ENCODE results near the gene AOC2.
"Not testable (repeated sequence)": the region's sequence is repeated elsewhere in the genome, so short reads cannot be mapped to it uniquely, and the experiment has no call there.

AOC2 gene

GRCh38 chr17:42877037-42877436 lies 32.7 kb downstream of the AOC2 start:
- no peak for DNase-seq (ENCODE audit: low spot score)
- in situ Hi-C loops (cut with MboI; ENCODE audit: low sequenced_read_pairs, unreplicated experiment) = no loop called here
- TF ChIP-seq, protein P1, sequence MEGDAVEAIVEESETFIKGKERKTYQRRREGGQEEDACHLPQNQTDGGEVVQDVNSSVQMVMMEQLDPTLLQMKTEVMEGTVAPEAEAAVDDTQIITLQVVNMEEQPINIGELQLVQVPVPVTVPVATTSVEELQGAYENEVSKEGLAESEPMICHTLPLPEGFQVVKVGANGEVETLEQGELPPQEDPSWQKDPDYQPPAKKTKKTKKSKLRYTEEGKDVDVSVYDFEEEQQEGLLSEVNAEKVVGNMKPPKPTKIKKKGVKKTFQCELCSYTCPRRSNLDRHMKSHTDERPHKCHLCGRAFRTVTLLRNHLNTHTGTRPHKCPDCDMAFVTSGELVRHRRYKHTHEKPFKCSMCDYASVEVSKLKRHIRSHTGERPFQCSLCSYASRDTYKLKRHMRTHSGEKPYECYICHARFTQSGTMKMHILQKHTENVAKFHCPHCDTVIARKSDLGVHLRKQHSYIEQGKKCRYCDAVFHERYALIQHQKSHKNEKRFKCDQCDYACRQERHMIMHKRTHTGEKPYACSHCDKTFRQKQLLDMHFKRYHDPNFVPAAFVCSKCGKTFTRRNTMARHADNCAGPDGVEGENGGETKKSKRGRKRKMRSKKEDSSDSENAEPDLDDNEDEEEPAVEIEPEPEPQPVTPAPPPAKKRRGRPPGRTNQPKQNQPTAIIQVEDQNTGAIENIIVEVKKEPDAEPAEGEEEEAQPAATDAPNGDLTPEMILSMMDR (IDR thresholded peaks at IDR 0.05; ENCODE audit: borderline replicate concordance, control extremely low read depth, extremely low read depth, insufficient read depth, missing control alignments) = no peak

GRCh38 chr17:42878123-42878880 lies 33.9 kb downstream of the AOC2 start:
- in situ Hi-C loops (cut with MboI; ENCODE audit: low sequenced_read_pairs, unreplicated experiment) = no loop called here
- DNase-seq (ENCODE audit: low spot score) = no peak
- TF ChIP-seq, protein P1 (IDR thresholded peaks at IDR 0.05; ENCODE audit: borderline replicate concordance, control extremely low read depth, extremely low read depth, insufficient read depth, missing control alignments) = no peak

- no peak for DNase-seq (ENCODE audit: low spot score)
- in situ Hi-C loops (cut with MboI; ENCODE audit: low sequenced_read_pairs, unreplicated experiment) = no loop called here
- TF ChIP-seq, protein P1 (IDR thresholded peaks at IDR 0.05; ENCODE audit: borderline replicate concordance, control extremely low read depth, extremely low read depth, insufficient read depth, missing control alignments) = no peak
These were observed 34.7 kb downstream of the AOC2 start for GRCh38 chr17:42878924-42879595.

- in situ Hi-C loops (cut with MboI; ENCODE audit: low sequenced_read_pairs, unreplicated experiment) = no loop called here
- DNase-seq (ENCODE audit: low spot score) = no peak
- TF ChIP-seq, protein P1 (IDR thresholded peaks at IDR 0.05; ENCODE audit: borderline replicate concordance, control extremely low read depth, extremely low read depth, insufficient read depth, missing control alignments) = no peak
These were observed 35.2 kb downstream of the AOC2 start for GRCh38 chr17:42879596-42879985.

DNA sequence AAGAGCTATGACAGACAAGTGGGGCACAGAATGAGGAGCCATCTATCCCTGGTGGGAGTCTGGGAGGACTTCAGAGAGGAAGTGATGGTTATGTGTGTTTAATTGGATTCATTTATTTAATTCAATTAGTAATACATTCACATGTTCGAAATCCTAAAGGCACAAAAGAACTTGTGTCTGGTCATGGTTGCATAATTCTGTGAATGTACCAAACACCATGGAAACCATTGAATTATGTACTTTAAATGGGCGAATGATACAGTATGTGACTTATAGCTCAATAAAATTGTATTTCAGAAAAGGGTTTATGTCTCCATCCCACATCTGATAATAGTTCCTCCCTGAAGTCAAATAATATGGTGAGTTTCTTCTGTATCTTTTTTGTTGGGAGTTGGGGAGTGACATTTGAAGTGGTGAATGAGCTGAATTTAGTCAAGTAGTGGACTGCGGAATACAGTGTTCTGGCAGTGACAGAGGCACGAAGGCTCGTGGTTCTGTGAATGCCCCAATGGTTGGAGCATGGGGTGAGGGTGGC lies 36.5 kb downstream of the AOC2 start:
- TF ChIP-seq, protein P1 (IDR thresholded peaks at IDR 0.05; ENCODE audit: borderline replicate concordance, control extremely low read depth, extremely low read depth, insufficient read depth, missing control alignments) = no peak
- in situ Hi-C loops (cut with MboI; ENCODE audit: low sequenced_read_pairs, unreplicated experiment) = no loop called here
- no peak for DNase-seq (ENCODE audit: low spot score)

DNA sequence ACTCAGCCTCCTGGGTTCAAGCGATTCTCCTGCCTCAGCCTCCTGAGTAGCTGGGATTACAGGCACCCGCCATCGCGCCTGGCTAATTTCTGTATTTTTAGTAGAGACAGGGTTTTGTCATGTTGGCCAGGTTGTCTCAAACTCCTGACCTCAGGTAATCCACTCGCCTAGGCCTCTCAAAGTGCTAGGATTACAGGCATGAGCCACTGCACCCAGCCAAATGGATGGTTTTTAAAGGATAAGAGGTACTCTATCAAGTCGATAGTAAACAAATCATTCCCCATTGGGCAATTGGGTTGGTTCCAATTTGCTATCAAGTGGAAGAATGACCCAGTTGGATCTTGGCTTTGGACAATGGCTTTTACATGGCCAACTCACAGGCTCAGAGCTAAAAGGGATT lies 37.3 kb downstream of the AOC2 start:
- DNase-seq (ENCODE audit: low spot score); in situ Hi-C loops (cut with MboI; ENCODE audit: low sequenced_read_pairs, unreplicated experiment): not testable (repeated sequence)

- DNase-seq (ENCODE audit: low spot score) = no peak
- in situ Hi-C loops (cut with MboI; ENCODE audit: low sequenced_read_pairs, unreplicated experiment) = no loop called here
- TF ChIP-seq, protein P1 (IDR thresholded peaks at IDR 0.05; ENCODE audit: borderline replicate concordance, control extremely low read depth, extremely low read depth, insufficient read depth, missing control alignments) = no peak
These were observed 37.8 kb downstream of the AOC2 start for GRCh38 chr17:42882166-42882565.
